Astrocyte of the cerebellum (primary cell): ENCODE measurements around the gene HMCN2.

Experiments used
- DNase-seq: peaks from one replicate; pipeline ENCODE4 v3.0.0-alpha.2; 2011; ENCODE audit warnings: low read depth
- H3K4me3 ChIP-seq: 2 replicates; pipeline ENCODE4 v1.5.1; 2011; ENCODE audit warnings: mild to moderate bottlenecking, low read depth, low read length, moderate library complexity
- CTCF ChIP-seq: IDR thresholded peaks from 2 replicates; pipeline ENCODE4 v1.5.1; 2012; ENCODE audit warnings: low read length, low read depth, moderate library complexity, mild to moderate bottlenecking; ENCODE audit errors: missing control alignments
- in situ Hi-C: cut with HindIII; loops from 2 replicates; pipeline ENCODE4 v1.10.0; 2017; ENCODE audit warnings: low sequenced_read_pairs

HMCN2 gene

GRCh38 chr9:130418776-130419175, 153.2 kb downstream of the HMCN2 start:
- H3K4me3 ChIP-seq = no peak overlapping the region
- no peak for DNase-seq
- no peak for TF ChIP-seq CTCF
- in situ Hi-C loops = no loop called here

GRCh38 chr9:130419521-130420035, 154.0 kb downstream of the HMCN2 start:
- DNase-seq = no peak
- in situ Hi-C loops = no loop called here
- no peak for TF ChIP-seq CTCF
- H3K4me3 ChIP-seq = no peak overlapping the region

- H3K4me3 ChIP-seq = no peak overlapping the region
- in situ Hi-C loops = no loop called here
- no peak for DNase-seq
- no peak for TF ChIP-seq CTCF
These were observed 155.7 kb downstream of the HMCN2 start for GRCh38 chr9:130421154-130421801.

GRCh38 chr9:130421802-130422276, 156.3 kb downstream of the HMCN2 start:
- no peak overlapping the region for H3K4me3 ChIP-seq
- DNase-seq = peak; percentile 60
- in situ Hi-C loops = no loop called here
- no peak for TF ChIP-seq CTCF

- H3K4me3 ChIP-seq = no peak overlapping the region
- in situ Hi-C loops = no loop called here
- TF ChIP-seq CTCF = no peak
- no peak for DNase-seq
These were observed 157.0 kb downstream of the HMCN2 start for GRCh38 chr9:130422546-130422945.

GRCh38 chr9:130423272-130423671, 157.7 kb downstream of the HMCN2 start:
- TF ChIP-seq CTCF = no peak
- in situ Hi-C loops = no loop called here

More at GRCh38 chr9:130423272-130423671, 157.7 kb downstream of the HMCN2 start:
- no peak overlapping the region for H3K4me3 ChIP-seq
- no peak for DNase-seq
